ENCODE measurements around the gene SPATA2L. TPM values are rescaled to one million over a fixed set of nuclear protein-coding genes. Genes with fewer than 3 reads are reported as not detected.

Gene SPATA2L
- total and polyA plus RNA-seq, 10 of the 15 experiments (the other 5 are each of a cell fraction or from before 2014, with no cell fraction given) = 0.20 to 6.9 (median 3.9) TPM; not detected in 1

- TF ChIP-seq HDGF (IDR thresholded peaks at IDR 0.05) (no peak), MEF2B (IDR thresholded peaks at IDR 0.05; ENCODE audit: partially characterized antibody, poor library complexity, severe bottlenecking) (no peak), MYC (IDR thresholded peaks at IDR 0.05; ENCODE audit: insufficient read depth, insufficient read length, insufficient replicate concordance, low read length, severe bottlenecking) (no peak)
Observed at GRCh38 chr16:89748921-89749320, 47.4 kb upstream of the SPATA2L start (continued).

GRCh38 chr16:89748076-89748475 lies 46.6 kb upstream of the SPATA2L start:
- TF ChIP-seq RELA (IDR thresholded peaks at IDR 0.05; ENCODE audit: borderline replicate concordance, partially characterized antibody) = no peak
- TF ChIP-seq ZBTB11 (CRISPR knock-in tag; IDR thresholded peaks at IDR 0.05) = no peak
- no peak for TF ChIP-seq BHLHE40 (IDR thresholded peaks at IDR 0.05; ENCODE audit: borderline replicate concordance in 1 of 2, low read depth in 2 of 2, low read length in 1 of 2)
- TF ChIP-seq POLR2A (IDR thresholded peaks at IDR 0.05; ENCODE audit: low read depth, low read length) = 0 out of 2 replicates have a peak, but pooled peaks have one; percentile 3
- Histone ChIP-seq H3K36me3 (ENCODE audit: control insufficient read depth in 2 of 2, insufficient read depth in 2 of 2, low read length in 1 of 2) (peaks cover 31 to 47% of the 10 kb centered on the region in 2 experiments; a peak in 3 of 4 replicates), H3K27ac (ENCODE audit: control insufficient read depth, insufficient read depth) (no peak overlapping the region), H2AFZ (ENCODE audit: control insufficient read depth, low read depth, low read length) (no peak overlapping the region), H3K4me2 (ENCODE audit: control insufficient read depth, insufficient read depth) (no peak overlapping the region), H3K4me1 (ENCODE audit: control insufficient read depth, insufficient read depth, low read length) (no peaks in the 10 kb centered on the region; the same call in 1 of the 2 replicates), H4K20me1 (ENCODE audit: control insufficient read depth, insufficient read depth) (no peaks in the 10 kb centered on the region), H3K9ac (ENCODE audit: control insufficient read depth, insufficient read depth, low read length) (no peak overlapping the region), H3K9me3 (replicated peaks; ENCODE audit: control insufficient read depth, insufficient read depth, low read length) (no peaks in the 10 kb centered on the region), H3K4me3 (no peak overlapping the region), H3K79me2 (ENCODE audit: control insufficient read depth, insufficient read depth, low read length) (no peaks in the 10 kb centered on the region), H3K27me3 (replicated peaks in 1 of 2; ENCODE audit: control insufficient read depth in 2 of 2, insufficient read depth in 2 of 2, low read length in 1 of 2) (no peaks in the 10 kb centered on the region)
- ATAC-seq (no peak), FAIRE-seq (no peak), DNase-seq (ENCODE audit: low read depth, low spot score) (no peak)
- BruUV-seq (replicated peaks) = no TSS peak
- in situ Hi-C loops (cut with MboI) = no loop called here
- ChIA-PET POLR2A (no interaction called here), CTCF (no interaction called here), SMC1A (ENCODE audit: uncharacterized antibody, unreplicated experiment) (no interaction called here), RAD21 (ENCODE audit: unreplicated experiment) (no interaction called here)
- 96% methylated on average over 9 of the region's 9 CpGs for WGBS (ENCODE audit: insufficient coverage, insufficient replicate concordance, low lambda C conversion rate, missing lambda C conversion rate)
- intact Hi-C loops (cut with micrococcal nuclease; ENCODE audit: unreplicated experiment) = no loop called here
